Keratinocyte (primary cell): ENCODE results near the gene CHCHD6. TPM values are rescaled to one million over a fixed set of nuclear protein-coding genes. Genes with fewer than 3 reads are reported as not detected.

ENCODE experiments used
- DNase-seq: peaks from one replicate; pipeline ENCODE4 v3.0.0-alpha.2; 2011; ENCODE audit warnings: low read depth, missing footprints, low spot score
- FAIRE-seq: peaks from 2 replicates; lab custom pipeline; 2011; peaks lifted over from hg19 to GRCh38; lab: Jason Lieb, UNC
- H2AFZ ChIP-seq: 2 replicates; pipeline ENCODE4 v1.6.0; 2012; ENCODE audit warnings: low read length, control low read depth, inconsistent platforms; ENCODE audit not compliant: control insufficient read depth
- H3K27ac ChIP-seq: 2 replicates; pipeline ENCODE4 v1.5.1; 2011; ENCODE audit warnings: low read length; ENCODE audit not compliant: control insufficient read depth, insufficient read depth
- H3K27me3 ChIP-seq: 3 replicates; pipeline ENCODE4 v1.6.0; 2011; ENCODE audit warnings: low read length; ENCODE audit not compliant: control insufficient read depth, insufficient read depth; ENCODE audit errors: extremely low read depth
- H3K36me3 ChIP-seq, 2 experiments: 2 replicates in 1 of 2; 3 replicates in 1 of 2; pipeline ENCODE4 v1.5.1; 2011; ENCODE audit warnings: low read length in 2 of 2, mild to moderate bottlenecking in 1 of 2; ENCODE audit not compliant: control insufficient read depth in 2 of 2, insufficient read depth in 2 of 2; ENCODE audit errors: extremely low read depth in 1 of 2
- H3K4me1 ChIP-seq: 3 replicates; pipeline ENCODE4 v1.5.1; 2011; ENCODE audit warnings: low read length; ENCODE audit not compliant: control insufficient read depth, insufficient read depth; ENCODE audit errors: extremely low read depth
- H3K4me2 ChIP-seq: 3 replicates; pipeline ENCODE4 v1.6.0; 2011; ENCODE audit warnings: low read depth, low read length; ENCODE audit not compliant: control insufficient read depth, insufficient read depth; ENCODE audit errors: extremely low read depth
- H3K4me3 ChIP-seq, 3 experiments: fragments of 200-600 bp in 1 of 3; sonication (generic) in 1 of 3; 2 replicates in 2 of 3; 3 replicates in 1 of 3; pipeline ENCODE4 v1.5.1; 2011 to 2016; ENCODE audit warnings: low read length in 3 of 3, mild to moderate bottlenecking in 3 of 3, control low read depth in 2 of 3, inconsistent platforms in 1 of 3, low read depth in 1 of 3, mixed read lengths in 1 of 3, mixed run types in 1 of 3, moderate library complexity in 1 of 3; ENCODE audit not compliant: control insufficient read depth in 2 of 3, insufficient read depth in 2 of 3; ENCODE audit errors: extremely low read depth in 1 of 3
- H3K79me2 ChIP-seq: 2 replicates; pipeline ENCODE4 v1.6.0; 2012; ENCODE audit warnings: low read length; ENCODE audit not compliant: control insufficient read depth, insufficient read depth
- H3K9ac ChIP-seq: 3 replicates; pipeline ENCODE4 v1.6.0; 2011; ENCODE audit warnings: low read length; ENCODE audit not compliant: control insufficient read depth, insufficient read depth; ENCODE audit errors: extremely low read depth
- H3K9me1 ChIP-seq: 3 replicates; pipeline ENCODE4 v1.6.0; 2011; ENCODE audit warnings: low read length; ENCODE audit not compliant: control insufficient read depth, insufficient read depth; ENCODE audit errors: extremely low read depth
- H3K9me3 ChIP-seq: 2 replicates; pipeline ENCODE4 v1.5.1; 2012; ENCODE audit warnings: low read depth, low read length; ENCODE audit not compliant: control insufficient read depth
- H4K20me1 ChIP-seq: 3 replicates; pipeline ENCODE4 v1.6.0; 2011; ENCODE audit warnings: low read length; ENCODE audit not compliant: control insufficient read depth, insufficient read depth; ENCODE audit errors: extremely low read depth
- CTCF ChIP-seq, 3 experiments: IDR thresholded peaks in 1 of 3; conservative IDR thresholded peaks in 1 of 3; optimal IDR thresholded peaks in 1 of 3; 2 replicates in 2 of 3; 3 replicates in 1 of 3; pipeline versions ENCODE3 to v1.5.1; 2011; ENCODE audit warnings: low read length in 3 of 3, mild to moderate bottlenecking in 3 of 3, moderate library complexity in 2 of 3, control low read depth in 1 of 3, inconsistent platforms in 1 of 3; ENCODE audit not compliant: insufficient read depth in 2 of 3; ENCODE audit errors: extremely low read depth in 1 of 3
- EZH2 ChIP-seq: IDR thresholded peaks from one replicate; pipeline ENCODE4 v1.6.1; 2012; ENCODE audit warnings: inconsistent platforms, mild to moderate bottlenecking, low read length, moderate library complexity
- dilution Hi-C: fragments of 300-500 bp; cut with MboI; formaldehyde crosslinking; loops from one replicate; pipeline ENCODE4 v1.7.0; 2020; ENCODE audit warnings: low sequenced_read_pairs; ENCODE audit not compliant: extremely low pct_ligation_motif_present
- polyA plus RNA-seq, 5 experiments: library from polyadenylated mRNA; depleted of rRNA in 3 of 5; stranded (reverse) in 3 of 5; stranded (forward) in 1 of 5; unstranded in 1 of 5; fragments of >200 nt; gene quantifications; 1 replicate in 1 of 5; 2 replicates in 3 of 5; 3 replicates in 1 of 5; pipeline versions ENCODE4 v1.2.1 to v1.2.3, GENCODE V29; 2011 to 2012; ENCODE audit warnings: missing spikeins in 2 of 5, low read depth in 1 of 5, low replicate concordance in 1 of 5

Gene CHCHD6
- polyA plus RNA-seq, 1 donor (not counting 4 experiments of a cell fraction or from before 2014, with no cell fraction given), result 21.7 TPM

DNA sequence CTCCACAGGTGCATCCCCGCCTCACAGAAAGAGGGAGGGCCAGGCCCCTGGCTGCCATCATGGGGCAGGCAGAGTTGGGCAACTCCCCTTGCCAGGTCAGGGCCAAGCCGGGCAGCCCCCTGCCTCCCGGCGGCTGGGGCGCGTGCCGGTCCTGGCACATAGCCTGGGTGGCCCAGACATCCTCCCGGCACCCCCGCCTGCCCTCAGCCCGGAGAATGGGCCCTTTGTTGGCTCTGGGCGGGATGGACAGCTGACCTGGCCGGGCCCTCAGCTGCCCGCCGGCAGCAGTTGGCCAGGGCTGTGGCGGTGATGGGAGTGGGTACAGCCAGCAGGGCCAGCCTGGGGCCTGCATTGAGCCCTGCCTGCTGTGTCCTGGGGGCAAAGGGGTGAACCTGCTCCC is 295.3 kb downstream of the CHCHD6 start:
- Histone ChIP-seq H3K4me1 (peaks cover 24% of the 10 kb centered on the region), H3K27me3 (no peaks in the 10 kb centered on the region), H3K9ac (no peak overlapping the region), H3K9me1 (peaks cover 3% of the 10 kb centered on the region), H3K4me3 (no peak overlapping the region), H4K20me1 (peaks cover 48% of the 10 kb centered on the region), H3K36me3 (peaks cover 15 to 36% of the 10 kb centered on the region in 2 experiments), H3K79me2 (peaks cover 96% of the 10 kb centered on the region), H2AFZ (no peak overlapping the region), H3K27ac (no peak overlapping the region), H3K4me2 (no peak overlapping the region), H3K9me3 (no peaks in the 10 kb centered on the region)
- dilution Hi-C loops, result no loop called here
- DNase-seq (no peak), FAIRE-seq (no peak)
- TF ChIP-seq EZH2 (no peak), CTCF (optimal IDR thresholded peaks at IDR 0.05 in 1 of 3, IDR thresholded peaks at IDR 0.05 in 1 of 3, conservative IDR thresholded peaks at IDR 0.05 in 1 of 3; ENCODE audit: extremely low read depth in 1 of 3, insufficient read depth in 2 of 3, low read length in 3 of 3) (no peak)

- TF ChIP-seq CTCF (optimal IDR thresholded peaks at IDR 0.05 in 1 of 3, IDR thresholded peaks at IDR 0.05 in 1 of 3, conservative IDR thresholded peaks at IDR 0.05 in 1 of 3; ENCODE audit: extremely low read depth in 1 of 3, insufficient read depth in 2 of 3, low read length in 3 of 3), result no peak
- no peak for TF ChIP-seq EZH2
- H2AFZ ChIP-seq, result no peak overlapping the region
- FAIRE-seq (no peak), DNase-seq (no peak)
- no peak overlapping the region for H3K9ac ChIP-seq
- H3K4me3 ChIP-seq, result no peak overlapping the region
- H3K79me2 ChIP-seq, result peaks cover 90% of the 10 kb centered on the region
- peaks cover 24% of the 10 kb centered on the region for H3K4me1 ChIP-seq
- dilution Hi-C loops, result no loop called here
- peaks cover 16 to 30% of the 10 kb centered on the region in 2 experiments for H3K36me3 ChIP-seq
- H3K27ac ChIP-seq, result no peak overlapping the region
- no peak overlapping the region for H3K4me2 ChIP-seq
- no peaks in the 10 kb centered on the region for H3K9me3 ChIP-seq
- peaks cover 3% of the 10 kb centered on the region for H3K9me1 ChIP-seq
- H4K20me1 ChIP-seq, result peaks cover 45% of the 10 kb centered on the region
- no peaks in the 10 kb centered on the region for H3K27me3 ChIP-seq
These were observed 296.1 kb downstream of the CHCHD6 start for GRCh38 chr3:127000119-127000518.
